ENCODE data around the gene SLC37A2. TPM values are rescaled to one million over a fixed set of nuclear protein-coding genes. Genes with fewer than 3 reads are reported as not detected.

SLC37A2 gene
- total and polyA plus RNA-seq, 2 donors: 3.0 to 4.3 TPM

DNA sequence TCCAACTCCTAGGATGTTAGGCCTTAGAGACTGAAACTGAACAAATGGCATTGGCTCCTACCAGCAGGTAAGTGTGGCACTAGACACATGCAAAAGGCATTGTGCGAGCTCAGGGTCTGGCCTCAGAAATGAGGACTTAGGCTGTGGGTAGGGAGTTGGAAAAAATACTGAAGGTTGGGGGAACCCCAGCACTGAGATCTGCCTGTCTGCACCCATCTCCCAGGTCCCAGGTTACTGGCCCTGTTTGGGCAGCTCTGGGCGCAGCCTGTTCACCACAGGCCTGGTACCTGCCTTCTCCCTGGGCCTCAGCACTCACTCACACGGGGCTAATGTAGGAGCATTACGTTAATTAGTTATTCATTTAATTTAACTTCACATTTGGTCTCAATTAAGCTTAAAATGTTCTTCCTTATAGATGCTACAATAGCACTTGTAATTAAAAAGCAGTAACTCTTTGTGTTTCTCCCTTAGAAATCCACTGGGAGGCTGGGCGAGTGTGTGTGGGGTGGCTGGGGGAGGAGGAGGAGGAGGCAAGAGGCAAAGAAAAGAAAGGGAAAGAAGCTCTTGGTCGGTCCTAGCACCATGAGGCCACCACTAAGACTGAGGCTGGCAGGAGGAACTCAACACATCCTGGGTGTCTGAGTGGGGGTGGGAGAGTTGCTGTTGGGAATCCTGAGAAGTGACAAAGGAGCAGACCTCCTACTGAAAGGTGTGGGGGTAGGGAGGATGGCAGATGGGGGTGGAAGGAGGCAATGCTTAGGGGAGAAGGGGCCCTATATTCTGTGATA is 29.0 kb downstream of the SLC37A2 start:
- no peak overlapping the region for H3K4me3 ChIP-seq (ENCODE audit: low read length in 2 of 2)
- WGBS: 93% methylated on average over 6 of the region's 6 CpGs
- no peaks in the 10 kb centered on the region for H3K27me3 ChIP-seq (ENCODE audit: control insufficient read depth in 2 of 2, insufficient read depth in 1 of 2, low read length in 1 of 2)
- H3K9me3 ChIP-seq (ENCODE audit: control insufficient read depth in 2 of 2, insufficient read depth in 1 of 2, low read length in 1 of 2): no peaks in the 10 kb centered on the region
- no peak overlapping the region for H3K27ac ChIP-seq (ENCODE audit: low read depth in 1 of 2, low read length in 1 of 2)
- peaks cover 0 to 3% of the 10 kb centered on the region in 2 donors for H3K36me3 ChIP-seq (ENCODE audit: control insufficient read depth in 2 of 2, insufficient read depth in 2 of 2, low read length in 1 of 2)
- DNase-seq (ENCODE audit: low read depth in 6 of 9, low spot score in 9 of 9): no peak
- H3K4me1 ChIP-seq (ENCODE audit: control insufficient read depth in 2 of 2, insufficient read depth in 2 of 2, low read length in 2 of 2): no peaks in the 10 kb centered on the region

- Histone ChIP-seq H3K4me3 (ENCODE audit: low read length in 2 of 2) (no peak overlapping the region), H3K27me3 (ENCODE audit: control insufficient read depth in 2 of 2, insufficient read depth in 1 of 2, low read length in 1 of 2) (no peaks in the 10 kb centered on the region), H3K4me1 (ENCODE audit: control insufficient read depth in 2 of 2, insufficient read depth in 2 of 2, low read length in 2 of 2) (no peaks in the 10 kb centered on the region), H3K36me3 (ENCODE audit: control insufficient read depth in 2 of 2, insufficient read depth in 2 of 2, low read length in 1 of 2) (peaks cover 0 to 8% of the 10 kb centered on the region in 2 donors), H3K9me3 (ENCODE audit: control insufficient read depth in 2 of 2, insufficient read depth in 1 of 2, low read length in 1 of 2) (no peaks in the 10 kb centered on the region), H3K27ac (ENCODE audit: low read depth in 1 of 2, low read length in 1 of 2) (no peak overlapping the region)
- WGBS: 83% methylated on average over 6 of the region's 6 CpGs
- DNase-seq (ENCODE audit: low read depth in 6 of 9, low spot score in 9 of 9): no peak
Measured at GRCh38 chr11:125092669-125093068, 29.6 kb downstream of the SLC37A2 start.

DNA sequence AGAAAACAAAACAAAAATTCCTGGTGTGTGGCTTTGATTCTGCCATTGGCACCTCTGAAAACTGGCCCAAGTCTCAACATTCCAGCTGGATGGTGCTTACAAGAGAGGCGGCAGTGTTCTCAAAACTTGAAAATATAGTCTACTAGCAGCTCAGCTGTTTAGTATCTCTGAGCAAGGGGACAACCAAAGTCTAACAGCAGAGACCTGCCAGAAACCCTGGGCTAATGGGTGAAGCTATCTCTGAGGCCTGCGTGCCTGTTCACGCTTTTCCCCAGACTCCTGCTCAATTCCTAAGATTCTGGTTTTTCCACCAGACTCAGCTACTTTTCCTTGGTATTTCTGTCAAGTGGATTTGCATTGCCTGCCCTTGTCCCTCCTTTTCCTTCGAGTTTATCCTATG is 30.4 kb downstream of the SLC37A2 start:
- DNase-seq (ENCODE audit: low read depth in 6 of 9, low spot score in 9 of 9): no peak
- Histone ChIP-seq H3K27me3 (ENCODE audit: control insufficient read depth in 2 of 2, insufficient read depth in 1 of 2, low read length in 1 of 2) (no peaks in the 10 kb centered on the region), H3K27ac (ENCODE audit: low read depth in 1 of 2, low read length in 1 of 2) (no peak overlapping the region), H3K4me3 (ENCODE audit: low read length in 2 of 2) (no peak overlapping the region), H3K36me3 (ENCODE audit: control insufficient read depth in 2 of 2, insufficient read depth in 2 of 2, low read length in 1 of 2) (peaks cover under 1 to 9% of the 10 kb centered on the region in 2 donors), H3K9me3 (ENCODE audit: control insufficient read depth in 2 of 2, insufficient read depth in 1 of 2, low read length in 1 of 2) (no peaks in the 10 kb centered on the region), H3K4me1 (ENCODE audit: control insufficient read depth in 2 of 2, insufficient read depth in 2 of 2, low read length in 2 of 2) (no peaks in the 10 kb centered on the region)
- 95% methylated on average over 4 of the region's 4 CpGs for WGBS

GRCh38 chr11:125094731-125095130 is 31.6 kb downstream of the SLC37A2 start:
- 97% methylated on average over 2 of the region's 2 CpGs for whole genome bisulfite sequencing
- Histone ChIP-seq H3K4me3 (ENCODE audit: low read length in 2 of 2) (no peak overlapping the region), H3K4me1 (ENCODE audit: control insufficient read depth in 2 of 2, insufficient read depth in 2 of 2, low read length in 2 of 2) (no peaks in the 10 kb centered on the region), H3K27me3 (ENCODE audit: control insufficient read depth in 2 of 2, insufficient read depth in 1 of 2, low read length in 1 of 2) (no peaks in the 10 kb centered on the region), H3K36me3 (ENCODE audit: control insufficient read depth in 2 of 2, insufficient read depth in 2 of 2, low read length in 1 of 2) (peaks cover 4 to 9% of the 10 kb centered on the region in 2 donors), H3K27ac (ENCODE audit: low read depth in 1 of 2, low read length in 1 of 2) (no peak overlapping the region), H3K9me3 (ENCODE audit: control insufficient read depth in 2 of 2, insufficient read depth in 1 of 2, low read length in 1 of 2) (no peaks in the 10 kb centered on the region)
- DNase-seq (ENCODE audit: low read depth in 6 of 9, low spot score in 9 of 9): no peak

DNA sequence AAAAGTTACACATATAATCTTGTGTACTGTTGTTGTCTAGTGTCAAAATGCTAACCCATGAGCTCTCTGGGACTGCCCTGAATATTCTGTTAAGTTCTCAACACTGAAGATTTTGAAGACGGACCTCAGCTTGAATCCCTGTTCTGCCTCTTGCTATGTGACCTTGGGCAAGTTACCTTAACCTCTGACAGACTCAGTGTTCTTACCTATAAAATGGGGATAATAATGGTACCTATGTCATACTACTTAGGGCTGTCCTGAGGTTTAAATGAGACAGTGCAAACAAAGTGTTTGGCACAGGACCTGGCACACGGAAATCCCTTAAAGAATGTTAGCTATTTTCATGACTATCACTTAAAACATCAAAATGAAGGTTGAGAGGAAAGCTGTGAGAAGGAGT is 37.0 kb downstream of the SLC37A2 start:
- 100% methylated on average over 2 of the region's 2 CpGs for WGBS
- H3K27ac ChIP-seq (ENCODE audit: low read depth in 1 of 2, low read length in 1 of 2): no peak overlapping the region
- H3K27me3 ChIP-seq (ENCODE audit: control insufficient read depth in 2 of 2, insufficient read depth in 1 of 2, low read length in 1 of 2): no peaks in the 10 kb centered on the region
- no peaks in the 10 kb centered on the region for H3K9me3 ChIP-seq (ENCODE audit: control insufficient read depth in 2 of 2, insufficient read depth in 1 of 2, low read length in 1 of 2)
- H3K4me3 ChIP-seq (ENCODE audit: low read length in 2 of 2): no peak overlapping the region
- peaks cover 4 to 16% of the 10 kb centered on the region in 2 donors for H3K36me3 ChIP-seq (ENCODE audit: control insufficient read depth in 2 of 2, insufficient read depth in 2 of 2, low read length in 1 of 2)
- no peaks in the 10 kb centered on the region for H3K4me1 ChIP-seq (ENCODE audit: control insufficient read depth in 2 of 2, insufficient read depth in 2 of 2, low read length in 2 of 2)
- no peak for DNase-seq (ENCODE audit: low read depth in 6 of 9, low spot score in 9 of 9)

DNA sequence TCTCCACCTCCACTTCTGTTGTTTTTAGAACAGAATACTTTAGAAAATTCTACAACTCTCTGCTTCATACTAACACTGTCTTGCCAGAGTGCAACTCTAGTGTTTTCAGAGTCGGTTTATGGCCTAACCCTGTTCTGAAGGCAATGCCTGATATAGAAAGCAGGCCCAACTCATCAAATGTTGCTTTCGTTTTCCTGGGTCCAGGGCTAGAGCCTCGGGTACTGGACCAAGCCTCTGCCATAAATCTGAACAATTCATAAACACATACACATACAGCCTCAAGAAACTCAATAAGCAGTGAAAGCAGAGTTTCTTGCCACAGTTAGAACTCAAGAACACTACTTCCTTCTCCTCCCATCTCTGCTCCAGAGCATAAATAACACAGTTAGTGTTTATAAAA is 38.5 kb downstream of the SLC37A2 start:
- H3K9me3 ChIP-seq (ENCODE audit: control insufficient read depth in 2 of 2, insufficient read depth in 1 of 2, low read length in 1 of 2): no peaks in the 10 kb centered on the region
- H3K27me3 ChIP-seq (ENCODE audit: control insufficient read depth in 2 of 2, insufficient read depth in 1 of 2, low read length in 1 of 2): no peaks in the 10 kb centered on the region
- H3K4me1 ChIP-seq (ENCODE audit: control insufficient read depth in 2 of 2, insufficient read depth in 2 of 2, low read length in 2 of 2): no peaks in the 10 kb centered on the region
- no peak overlapping the region for H3K27ac ChIP-seq (ENCODE audit: low read depth in 1 of 2, low read length in 1 of 2)
- DNase-seq (ENCODE audit: low read depth in 6 of 9, low spot score in 9 of 9): no peak
- peaks cover 4 to 13% of the 10 kb centered on the region in 2 donors for H3K36me3 ChIP-seq (ENCODE audit: control insufficient read depth in 2 of 2, insufficient read depth in 2 of 2, low read length in 1 of 2)
- H3K4me3 ChIP-seq (ENCODE audit: low read length in 2 of 2): no peak overlapping the region
- WGBS: 95% methylated on average over 3 of the region's 3 CpGs

- H3K27me3 ChIP-seq (ENCODE audit: control insufficient read depth in 2 of 2, insufficient read depth in 1 of 2, low read length in 1 of 2): no peaks in the 10 kb centered on the region
- H3K4me1 ChIP-seq (ENCODE audit: control insufficient read depth in 2 of 2, insufficient read depth in 2 of 2, low read length in 2 of 2): no peaks in the 10 kb centered on the region
- no peak overlapping the region for H3K27ac ChIP-seq (ENCODE audit: low read depth in 1 of 2, low read length in 1 of 2)
- no peak for DNase-seq (ENCODE audit: low read depth in 6 of 9, low spot score in 9 of 9)
- H3K4me3 ChIP-seq (ENCODE audit: low read length in 2 of 2): no peak overlapping the region
- H3K9me3 ChIP-seq (ENCODE audit: control insufficient read depth in 2 of 2, insufficient read depth in 1 of 2, low read length in 1 of 2): no peaks in the 10 kb centered on the region
- H3K36me3 ChIP-seq (ENCODE audit: control insufficient read depth in 2 of 2, insufficient read depth in 2 of 2, low read length in 1 of 2): peaks cover 4 to 13% of the 10 kb centered on the region in 2 donors
- 98% methylated on average over 19 of the region's 19 CpGs for WGBS
Measured at GRCh38 chr11:125102025-125102424, 38.9 kb downstream of the SLC37A2 start.

GRCh38 chr11:125102510-125102909 is 39.4 kb downstream of the SLC37A2 start:
- Histone ChIP-seq H3K36me3 (ENCODE audit: control insufficient read depth in 2 of 2, insufficient read depth in 2 of 2, low read length in 1 of 2) (peaks cover 4 to 9% of the 10 kb centered on the region in 2 donors), H3K4me1 (ENCODE audit: control insufficient read depth in 2 of 2, insufficient read depth in 2 of 2, low read length in 2 of 2) (no peaks in the 10 kb centered on the region), H3K9me3 (ENCODE audit: control insufficient read depth in 2 of 2, insufficient read depth in 1 of 2, low read length in 1 of 2) (no peaks in the 10 kb centered on the region), H3K27ac (ENCODE audit: low read depth in 1 of 2, low read length in 1 of 2) (no peak overlapping the region), H3K4me3 (ENCODE audit: low read length in 2 of 2) (no peak overlapping the region), H3K27me3 (ENCODE audit: control insufficient read depth in 2 of 2, insufficient read depth in 1 of 2, low read length in 1 of 2) (no peaks in the 10 kb centered on the region)
- DNase-seq (ENCODE audit: low read depth in 6 of 9, low spot score in 9 of 9): no peak
- 99% methylated on average over 7 of the region's 7 CpGs for WGBS

GRCh38 chr11:125105926-125106325 is 42.8 kb downstream of the SLC37A2 start:
- no peaks in the 10 kb centered on the region for H3K9me3 ChIP-seq (ENCODE audit: control insufficient read depth in 2 of 2, insufficient read depth in 1 of 2, low read length in 1 of 2)
- peaks cover 0 to 2% of the 10 kb centered on the region in 2 donors for H3K36me3 ChIP-seq (ENCODE audit: control insufficient read depth in 2 of 2, insufficient read depth in 2 of 2, low read length in 1 of 2)
- no peaks in the 10 kb centered on the region for H3K27me3 ChIP-seq (ENCODE audit: control insufficient read depth in 2 of 2, insufficient read depth in 1 of 2, low read length in 1 of 2)
- peaks cover 5 to 6% of the 10 kb centered on the region in 2 donors for H3K4me1 ChIP-seq (ENCODE audit: control insufficient read depth in 2 of 2, insufficient read depth in 2 of 2, low read length in 2 of 2)
- H3K4me3 ChIP-seq (ENCODE audit: low read length in 2 of 2): no peak overlapping the region
- WGBS: 99% methylated on average over 1 of the region's 1 CpG
- no peak overlapping the region for H3K27ac ChIP-seq (ENCODE audit: low read depth in 1 of 2, low read length in 1 of 2)
- DNase-seq (ENCODE audit: low read depth in 6 of 9, low spot score in 9 of 9): no peak
